GM10266 (cell line): ENCODE results near the gene TSPAN9.

Experiments
- DNase-seq: peaks from one replicate; pipeline ENCODE4 v3.0.0; 2012; ENCODE audit errors: extremely low spot score
- CTCF ChIP-seq: IDR thresholded peaks from 2 replicates; pipeline ENCODE4 v1.5.1; 2012; ENCODE audit warnings: mild to moderate bottlenecking, low read depth; ENCODE audit not compliant: control insufficient read depth, insufficient read depth; ENCODE audit errors: missing control alignments

TSPAN9 gene

GRCh38 chr12:3137268-3137781, 60.1 kb downstream of the TSPAN9 start:
- TF ChIP-seq CTCF, result no peak
- no peak for DNase-seq

GRCh38 chr12:3137814-3138445, 60.8 kb downstream of the TSPAN9 start:
- no peak for DNase-seq
- no peak for TF ChIP-seq CTCF

- DNase-seq, result no peak
- no peak for TF ChIP-seq CTCF
Measured at GRCh38 chr12:3138941-3139511, 61.8 kb downstream of the TSPAN9 start.

- TF ChIP-seq CTCF, result no peak
- DNase-seq, result no peak
Measured at GRCh38 chr12:3139760-3140159, 62.6 kb downstream of the TSPAN9 start.

- no peak for DNase-seq
- no peak for TF ChIP-seq CTCF
Measured at GRCh38 chr12:3140284-3140683, 63.1 kb downstream of the TSPAN9 start.

GRCh38 chr12:3141339-3142321, 64.5 kb downstream of the TSPAN9 start:
- no peak for DNase-seq

More at GRCh38 chr12:3141339-3142321, 64.5 kb downstream of the TSPAN9 start:
- no peak for TF ChIP-seq CTCF
